Transverse colon (tissue), 4 donors: ENCODE measurements around the gene PLK1.

Experiments
- CTCF ChIP-seq, 5 experiments: fragments of 200-600 bp in 3 of 5; fragments of 450-650 bp in 2 of 5; sonication (generic) in 3 of 5; IDR thresholded peaks; 1 replicate in 2 of 5; 2 replicates in 3 of 5; pipeline ENCODE4 v1.5.1; 2016 to 2017; ENCODE audit warnings: antibody characterized with exemption in 5 of 5, inconsistent platforms in 3 of 5, mild to moderate bottlenecking in 2 of 5, moderate library complexity in 1 of 5
- POLR2AphosphoS5 ChIP-seq, 3 donors: sonication (generic); formaldehyde crosslinking; IDR thresholded peaks; one replicate each; pipeline ENCODE4 v1.6.1; 2016; ENCODE audit warnings: antibody characterized with exemption in 3 of 3

DNA sequence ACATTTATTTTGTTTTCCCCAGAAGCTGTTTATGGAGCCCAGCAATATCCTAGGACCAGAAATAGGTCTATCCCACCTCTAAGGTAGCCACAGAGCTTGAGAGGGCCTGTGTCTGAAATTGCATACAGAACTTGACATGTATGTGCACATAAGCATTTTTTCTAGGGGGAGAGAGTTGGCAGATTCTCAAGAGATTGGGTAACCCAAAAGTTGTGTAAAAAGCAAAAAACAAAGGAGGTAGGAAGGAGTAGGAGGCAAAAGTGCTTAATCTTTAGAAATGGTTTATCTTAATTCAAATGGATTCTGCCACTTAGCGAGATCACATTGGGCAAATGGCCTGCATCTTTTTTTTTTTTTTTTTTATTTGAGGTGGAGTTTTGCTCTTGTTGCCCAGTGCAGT, 3.5 kb downstream of the PLK1 start:
- TF ChIP-seq CTCF (IDR thresholded peaks at IDR 0.05) = no peak
- TF ChIP-seq POLR2AphosphoS5 (IDR thresholded peaks at IDR 0.05) = no peak
